WERI-Rb-1 (cell line): ENCODE data around the gene DUS3L.
A peak's percentile ranks its signal among the peaks of the same experiment; 100 is the strongest.

ENCODE experiments used
- DNase-seq: peaks from one replicate; pipeline ENCODE4 v3.0.0-alpha.2; 2020
- H3K27ac ChIP-seq: fragments of 250-450 bp; sonication (Bioruptor Pico); 2 replicates; pipeline ENCODE4 v1.5.1; 2020; ENCODE audit warnings: mild to moderate bottlenecking, moderate library complexity
- H3K27me3 ChIP-seq: fragments of 250-450 bp; sonication (Bioruptor Pico); 2 replicates; pipeline ENCODE4 v1.5.1; 2021; ENCODE audit warnings: mild to moderate bottlenecking, low read depth, moderate library complexity; ENCODE audit not compliant: insufficient read depth, severe bottlenecking
- H3K36me3 ChIP-seq: fragments of 250-450 bp; sonication (Bioruptor Pico); 2 replicates; pipeline ENCODE4 v1.5.1; 2020; ENCODE audit warnings: mild to moderate bottlenecking, moderate library complexity
- H3K4me3 ChIP-seq: 2 replicates; pipeline ENCODE4 v1.5.1; 2011; ENCODE audit warnings: low read depth, mild to moderate bottlenecking, control low read depth, low read length
- H3K9me3 ChIP-seq: fragments of 250-450 bp; sonication (Bioruptor Pico); 2 replicates; pipeline ENCODE4 v1.5.1; 2021; ENCODE audit warnings: mild to moderate bottlenecking, moderate library complexity; ENCODE audit not compliant: severe bottlenecking
- CTCF ChIP-seq: IDR thresholded peaks from 2 replicates; pipeline ENCODE4 v1.5.1; 2011; ENCODE audit warnings: low read depth, mild to moderate bottlenecking, control low read depth, inconsistent platforms, low read length

DUS3L gene

DNA sequence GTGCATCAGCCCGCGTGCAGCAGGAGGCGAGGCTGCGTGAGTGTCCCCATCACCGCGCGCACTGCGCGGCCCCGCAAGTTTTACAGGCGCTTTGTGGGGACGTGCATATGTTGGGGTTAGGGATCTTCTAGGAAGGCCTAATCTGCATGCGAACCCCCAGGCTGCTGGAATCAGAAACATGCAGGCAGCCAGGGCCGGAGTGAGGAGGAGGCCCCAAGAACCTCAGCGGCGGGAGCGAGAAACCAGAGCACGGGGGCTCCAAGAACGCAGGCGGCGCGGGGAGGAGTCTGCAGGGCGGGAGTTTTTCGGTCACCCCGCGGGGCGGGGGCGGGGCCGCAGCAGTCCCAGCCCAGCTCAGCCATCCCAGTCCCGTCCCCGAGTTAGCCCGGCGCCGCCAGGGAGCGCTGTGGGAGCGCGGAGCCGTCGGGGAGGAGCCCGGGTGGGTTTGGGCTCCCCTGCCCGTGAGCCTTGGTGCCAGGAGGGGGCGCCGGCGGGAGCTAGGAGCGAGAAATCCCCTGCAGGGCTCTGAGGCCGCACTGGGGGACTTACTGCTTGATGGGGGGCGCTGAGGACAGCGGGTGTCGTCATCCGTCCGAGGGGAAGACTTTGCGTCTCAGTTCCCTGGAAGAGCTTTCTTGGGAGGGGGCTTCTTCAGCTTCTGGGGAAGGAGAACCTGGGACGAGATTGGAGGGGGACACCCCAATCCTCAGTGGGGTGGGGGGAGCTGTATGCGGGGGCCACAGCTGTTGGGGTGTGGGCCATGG is 13.0 kb upstream of the DUS3L start:
- peak; percentile 98 for TF ChIP-seq CTCF
- peak; percentile 96 for DNase-seq
- Histone ChIP-seq H3K9me3 (no peaks in the 10 kb centered on the region), H3K4me3 (peak overlapping the region; percentile 54), H3K27ac (peak overlapping the region; percentile 68), H3K36me3 (no peaks in the 10 kb centered on the region), H3K27me3 (no peaks in the 10 kb centered on the region)

- H3K27ac ChIP-seq, result peak overlapping the region; percentile 68
- peak overlapping the region; percentile 39 for H3K4me3 ChIP-seq
- no peak for TF ChIP-seq CTCF
- no peaks in the 10 kb centered on the region for H3K9me3 ChIP-seq
- H3K27me3 ChIP-seq, result no peaks in the 10 kb centered on the region
- H3K36me3 ChIP-seq, result no peaks in the 10 kb centered on the region
- DNase-seq, result no peak
Measured at GRCh38 chr19:5803441-5803751, 12.4 kb upstream of the DUS3L start.

DNA sequence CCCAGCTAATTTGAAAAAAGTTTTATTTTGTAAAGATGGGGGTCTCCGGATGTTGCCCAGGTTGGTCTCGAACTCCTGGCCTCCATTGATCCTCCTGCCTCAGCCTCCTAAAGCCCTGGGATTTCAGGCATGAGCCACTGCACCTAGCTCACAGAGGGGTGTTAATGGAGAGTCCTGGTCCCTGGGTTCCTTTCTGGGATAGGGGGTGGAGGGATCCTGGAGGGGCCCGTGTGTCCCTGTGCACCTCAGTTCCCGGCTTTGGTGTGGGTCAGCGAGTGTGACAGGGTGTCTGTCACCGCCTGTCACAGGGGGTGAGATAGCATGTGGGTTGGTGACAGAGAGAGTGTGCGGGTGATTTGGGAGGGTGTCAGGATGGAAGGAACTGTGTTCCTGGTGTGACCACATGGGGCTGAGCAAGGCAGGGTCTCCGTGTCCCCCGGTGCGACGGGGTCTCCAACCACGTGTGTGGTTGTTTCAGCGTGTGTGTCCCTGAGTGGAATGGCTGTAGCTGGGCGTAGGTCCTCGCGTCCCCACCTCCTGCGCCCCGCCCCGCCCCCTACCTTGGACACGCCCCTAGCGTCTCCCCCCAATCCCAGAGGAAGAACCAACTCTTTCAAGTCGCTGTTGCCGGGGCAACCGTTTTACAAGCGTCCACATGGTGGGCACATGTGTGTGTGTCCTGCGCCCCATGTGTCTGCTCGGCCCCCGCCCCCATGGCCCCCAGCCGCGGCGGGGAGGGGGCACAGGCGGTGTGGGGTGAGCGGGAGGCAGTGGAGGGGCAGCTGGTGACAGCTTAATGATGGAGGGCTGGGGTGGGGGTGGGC is 11.0 kb upstream of the DUS3L start:
- Histone ChIP-seq H3K27ac (no peak overlapping the region), H3K9me3 (no peaks in the 10 kb centered on the region), H3K27me3 (no peaks in the 10 kb centered on the region), H3K36me3 (no peaks in the 10 kb centered on the region), H3K4me3 (no peak overlapping the region)
- TF ChIP-seq CTCF, result no peak
- DNase-seq, result no peak

GRCh38 chr19:5800361-5801270 is 9.7 kb upstream of the DUS3L start:
- DNase-seq, result no peak
- H3K36me3 ChIP-seq, result no peaks in the 10 kb centered on the region
- no peak for TF ChIP-seq CTCF
- no peak overlapping the region for H3K27ac ChIP-seq
- no peak overlapping the region for H3K4me3 ChIP-seq
- H3K9me3 ChIP-seq, result no peaks in the 10 kb centered on the region
- H3K27me3 ChIP-seq, result no peaks in the 10 kb centered on the region

- DNase-seq, result peak; percentile 81
- H3K9me3 ChIP-seq, result no peaks in the 10 kb centered on the region
- peak overlapping the region; percentile 65 for H3K27ac ChIP-seq
- no peaks in the 10 kb centered on the region for H3K36me3 ChIP-seq
- H3K27me3 ChIP-seq, result no peaks in the 10 kb centered on the region
- no peak for TF ChIP-seq CTCF
- H3K4me3 ChIP-seq, result peak overlapping the region; percentile 7; the same call in 1 of the 2 replicates
Measured at GRCh38 chr19:5799247-5800241, 8.6 kb upstream of the DUS3L start.
